Right atrium auricular region (tissue), 2 donors: Measurements from ENCODE around the gene SLC43A1. TPM values are rescaled to one million over a fixed set of nuclear protein-coding genes. Genes with fewer than 3 reads are reported as not detected.

ENCODE experiments used
- DNase-seq: peaks from one replicate; pipeline ENCODE4 v3.0.0-alpha.2; 2019; ENCODE audit warnings: low spot score
- H3K27ac ChIP-seq, 2 donors: fragments of 200-600 bp; sonication (generic); 1 replicate in 1 of 2; 2 replicates in 1 of 2; pipeline ENCODE4 v1.5.1; 2016 to 2019
- H3K27me3 ChIP-seq, 2 donors: fragments of 200-600 bp; sonication (generic); one replicate each; pipeline versions ENCODE4 v1.5.1 to v1.6.0; 2017 to 2019
- H3K36me3 ChIP-seq: fragments of 200-600 bp; sonication (generic); one replicate; pipeline ENCODE4 v1.5.1; 2016
- H3K4me1 ChIP-seq, 2 donors: fragments of 200-600 bp; sonication (generic); one replicate each; pipeline versions ENCODE4 v1.5.1 to v1.6.0; 2017 to 2019
- H3K4me3 ChIP-seq, 2 donors: fragments of 200-600 bp; sonication (generic); 1 replicate in 1 of 2; 2 replicates in 1 of 2; pipeline ENCODE4 v1.5.1; 2017 to 2019; ENCODE audit warnings: mild to moderate bottlenecking in 1 of 2, moderate library complexity in 1 of 2
- H3K9me3 ChIP-seq, 2 donors: fragments of 200-600 bp; sonication (generic); one replicate each; pipeline ENCODE4 v1.5.1; 2019
- CTCF ChIP-seq, 2 donors: fragments of 200-600 bp; sonication (generic); IDR thresholded peaks; one replicate each; pipeline ENCODE4 v1.5.1; 2019; ENCODE audit warnings: antibody characterized with exemption in 2 of 2
- total RNA-seq, 2 donors: library from RNA; depleted of rRNA; stranded (reverse); fragments of >200 nt; gene quantifications; one replicate each; pipeline ENCODE4 v1.1.0, GENCODE V29; 2016

SLC43A1 gene
- total RNA-seq, 2 donors from 2014 or later: 5.0 to 10.4 TPM

GRCh38 chr11:57487021-57487778, 28.3 kb downstream of the SLC43A1 start:
- no peak for DNase-seq
- no peak for TF ChIP-seq CTCF (IDR thresholded peaks at IDR 0.05)

GRCh38 chr11:57485217-57485990, 30.1 kb downstream of the SLC43A1 start:
- Histone ChIP-seq H3K36me3 (peaks cover 40% of the 10 kb centered on the region), H3K4me3 (no peak overlapping the region), H3K27ac (no peak overlapping the region), H3K4me1 (peaks cover 0 to 17% of the 10 kb centered on the region in 2 donors), H3K9me3 (no peaks in the 10 kb centered on the region), H3K27me3 (peaks cover 7 to 8% of the 10 kb centered on the region in 2 donors)
- TF ChIP-seq CTCF (IDR thresholded peaks at IDR 0.05): no peak
- DNase-seq: no peak

More at GRCh38 chr11:57487021-57487778, 28.3 kb downstream of the SLC43A1 start:
- H3K27me3 ChIP-seq: peaks cover 5 to 7% of the 10 kb centered on the region in 2 donors
- H3K9me3 ChIP-seq: no peaks in the 10 kb centered on the region
- no peak overlapping the region for H3K27ac ChIP-seq
- H3K36me3 ChIP-seq: peaks cover 52% of the 10 kb centered on the region
- peaks cover 0 to 15% of the 10 kb centered on the region in 2 donors for H3K4me1 ChIP-seq
- no peak overlapping the region for H3K4me3 ChIP-seq

GRCh38 chr11:57484141-57484710, 31.3 kb downstream of the SLC43A1 start:
- DNase-seq: no peak
- peaks cover 32% of the 10 kb centered on the region for H3K36me3 ChIP-seq
- H3K27me3 ChIP-seq: peaks cover 7 to 8% of the 10 kb centered on the region in 2 donors
- H3K9me3 ChIP-seq: no peaks in the 10 kb centered on the region
- no peak overlapping the region for H3K4me3 ChIP-seq
- H3K4me1 ChIP-seq: peaks cover 0 to 17% of the 10 kb centered on the region in 2 donors
- H3K27ac ChIP-seq: no peak overlapping the region
- TF ChIP-seq CTCF (IDR thresholded peaks at IDR 0.05): no peak

- Histone ChIP-seq H3K4me1 (peaks cover 0 to 17% of the 10 kb centered on the region in 2 donors), H3K4me3 (no peak overlapping the region), H3K9me3 (no peaks in the 10 kb centered on the region), H3K27me3 (peaks cover 7 to 8% of the 10 kb centered on the region in 2 donors), H3K27ac (no peak overlapping the region), H3K36me3 (peaks cover 27% of the 10 kb centered on the region)
- no peak for DNase-seq
- no peak for TF ChIP-seq CTCF (IDR thresholded peaks at IDR 0.05)
These were observed 32.0 kb downstream of the SLC43A1 start for GRCh38 chr11:57483562-57483918.

GRCh38 chr11:57482782-57483561, 32.5 kb downstream of the SLC43A1 start:
- Histone ChIP-seq H3K27ac (no peak overlapping the region), H3K36me3 (peaks cover 26% of the 10 kb centered on the region), H3K4me1 (peaks cover 0 to 17% of the 10 kb centered on the region in 2 donors), H3K27me3 (peaks cover 7 to 8% of the 10 kb centered on the region in 2 donors), H3K4me3 (peak overlapping the region; percentile 19 to 43), H3K9me3 (no peaks in the 10 kb centered on the region)
- DNase-seq: no peak
- peak; percentile 57 to 82 for TF ChIP-seq CTCF (IDR thresholded peaks at IDR 0.05)
